Brain microvascular endothelial cell (primary cell): ENCODE results near the gene TRIM4.
"Not testable (repeated sequence)": the region's sequence is repeated elsewhere in the genome, so short reads cannot be mapped to it uniquely, and the experiment has no call there.

Source experiments
- DNase-seq: peaks from one replicate; pipeline ENCODE4 v3.0.0-alpha.2; 2020
- H3K27ac ChIP-seq: fragments of 250-450 bp; sonication (Bioruptor Pico); 2 replicates; pipeline ENCODE4 v1.5.1; 2020; ENCODE audit warnings: mild to moderate bottlenecking, moderate library complexity
- H3K27me3 ChIP-seq: fragments of 250-450 bp; sonication (Bioruptor Pico); replicated peaks from 2 replicates; pipeline ENCODE4 v1.5.1; 2020; ENCODE audit warnings: mild to moderate bottlenecking
- H3K36me3 ChIP-seq: fragments of 250-450 bp; sonication (Bioruptor Pico); replicated peaks from 2 replicates; pipeline ENCODE4 v1.5.1; 2020; ENCODE audit warnings: mild to moderate bottlenecking
- H3K4me3 ChIP-seq: 2 replicates; pipeline ENCODE4 v1.5.1; 2011; ENCODE audit warnings: low read depth, mild to moderate bottlenecking, control low read depth, low read length, moderate library complexity
- CTCF ChIP-seq: IDR thresholded peaks from 2 replicates; pipeline ENCODE4 v1.5.1; 2011; ENCODE audit warnings: low read depth, mild to moderate bottlenecking, moderate library complexity, low read length, control low read depth, inconsistent platforms; ENCODE audit errors: missing control alignments
- in situ Hi-C: cut with HindIII; loops from 2 replicates; pipeline ENCODE4 v1.10.0; 2017; ENCODE audit warnings: low sequenced_read_pairs, low pct_ligation_motif_present

TRIM4 gene

GRCh38 chr7:99949645-99950228 lies 30.4 kb upstream of the TRIM4 start:
- H3K36me3 ChIP-seq = no peaks in the 10 kb centered on the region
- TF ChIP-seq CTCF = peak; percentile 42
- H3K4me3 ChIP-seq = no peak overlapping the region
- no peak overlapping the region for H3K27ac ChIP-seq
- DNase-seq = no peak
- in situ Hi-C loops = no loop called here
- no peaks in the 10 kb centered on the region for H3K27me3 ChIP-seq

GRCh38 chr7:99947608-99948007 lies 28.3 kb upstream of the TRIM4 start:
- Histone ChIP-seq H3K4me3 (no peak overlapping the region), H3K27me3 (no peaks in the 10 kb centered on the region), H3K36me3 (no peaks in the 10 kb centered on the region), H3K27ac (no peak overlapping the region)
- DNase-seq = no peak
- TF ChIP-seq CTCF = no peak
- in situ Hi-C loops = no loop called here

- DNase-seq = no peak
- H3K36me3 ChIP-seq = no peaks in the 10 kb centered on the region
- H3K27ac ChIP-seq = no peak overlapping the region
- no peaks in the 10 kb centered on the region for H3K27me3 ChIP-seq
- H3K4me3 ChIP-seq = no peak overlapping the region
- in situ Hi-C loops = no loop called here
- TF ChIP-seq CTCF = no peak
These were observed 25.3 kb upstream of the TRIM4 start for GRCh38 chr7:99944497-99945070.

- Histone ChIP-seq H3K27me3 (no peaks in the 10 kb centered on the region), H3K4me3 (no peak overlapping the region), H3K27ac (no peak overlapping the region), H3K36me3 (no peaks in the 10 kb centered on the region)
- in situ Hi-C loops = no loop called here
- no peak for TF ChIP-seq CTCF
- no peak for DNase-seq
These were observed 24.5 kb upstream of the TRIM4 start for GRCh38 chr7:99943641-99944496.

- no peaks in the 10 kb centered on the region for H3K36me3 ChIP-seq
- in situ Hi-C loops = no loop called here
- no peak for TF ChIP-seq CTCF
- H3K27me3 ChIP-seq = no peaks in the 10 kb centered on the region
- H3K4me3 ChIP-seq = no peak overlapping the region
- DNase-seq = no peak
- H3K27ac ChIP-seq = no peak overlapping the region
These were observed 19.0 kb upstream of the TRIM4 start for GRCh38 chr7:99938296-99938695.

GRCh38 chr7:99935009-99935408 lies 15.7 kb upstream of the TRIM4 start:
- H3K36me3 ChIP-seq, H3K27me3 ChIP-seq, H3K27ac ChIP-seq, DNase-seq, H3K4me3 ChIP-seq, in situ Hi-C loops: not testable (repeated sequence)
